K562 (cell line): ENCODE results near the gene FAM114A1. TPM values are rescaled to one million over a fixed set of nuclear protein-coding genes. Genes with fewer than 3 reads are reported as not detected.

Source experiments
- ATAC-seq: fragments of 200-7000 bp; cut with Tn5 transposase; 3 replicates; pipeline ENCODE4 v1.9.1; 2020; ENCODE audit warnings: moderate library complexity
- BruUV-seq: library from RNA; stranded (reverse); fragments of 400-500 nt; replicated peaks from 2 replicates; lab custom pipeline; 2021; lab: Mats Ljungman, UMichigan
- CTCF ChIA-PET: fragments of 300-600 bp; formaldehyde crosslinking; extraction: SDS; loops from one replicate; lab custom pipeline; 2021; ENCODE audit warnings: low intra/inter-chr PET ratio; lab: Yijun Ruan, JAX
- POLR2A ChIA-PET: fragments of 300-600, 350-650 bp; sonication (Branson Sonifier 250); formaldehyde crosslinking; extraction: SDS; loops from one replicate; lab custom pipeline; 2021; ENCODE audit warnings: antibody characterized with exemption, inconsistent platforms; lab: Yijun Ruan, JAX
- DNase-seq, 4 experiments: peaks; one replicate each; pipeline versions ENCODE4 v3.0.0 to v3.0.0-alpha.2; 2011 to 2018; ENCODE audit warnings: low spot score in 3 of 4, mixed read lengths in 3 of 4; ENCODE audit errors: extremely low read depth in 1 of 4
- FAIRE-seq: peaks from 2 replicates; lab custom pipeline; 2011; peaks lifted over from hg19 to GRCh38; lab: Jason Lieb, UNC
- H2AFZ ChIP-seq: 2 replicates; pipeline ENCODE4 v1.6.0; 2011; ENCODE audit warnings: low read depth, low read length, control low read depth, inconsistent platforms
- H3K27ac ChIP-seq: fragments of 200-600 bp; 3 replicates; pipeline ENCODE4 v1.8.0; 2011; ENCODE audit warnings: low read depth, mild to moderate bottlenecking, control low read depth, inconsistent platforms, low read length, moderate library complexity, mixed read lengths; ENCODE audit errors: extremely low read depth
- H3K27me3 ChIP-seq, 2 experiments: fragments of 300-600 bp in 1 of 2; 2 replicates in 1 of 2; 3 replicates in 1 of 2; pipeline versions ENCODE4 v1.6.0 to v1.8.0; 2011; ENCODE audit warnings: inconsistent platforms in 2 of 2, low read length in 2 of 2, mild to moderate bottlenecking in 1 of 2, mixed read lengths in 1 of 2, moderate library complexity in 1 of 2; ENCODE audit not compliant: control insufficient read depth in 2 of 2, insufficient read depth in 2 of 2
- H3K36me3 ChIP-seq: fragments of 300-600 bp; 3 replicates; pipeline ENCODE4 v1.8.0; 2011; ENCODE audit warnings: mild to moderate bottlenecking, low read length, inconsistent platforms; ENCODE audit not compliant: control insufficient read depth, insufficient read depth
- H3K4me1 ChIP-seq, 2 experiments: fragments of 200-600 bp in 1 of 2; replicated peaks in 1 of 2; 2 replicates in 1 of 2; 3 replicates in 1 of 2; pipeline versions ENCODE4 v1.5.1 to v1.8.0; 2011; ENCODE audit warnings: inconsistent platforms in 2 of 2, low read length in 2 of 2, mild to moderate bottlenecking in 1 of 2, mixed read lengths in 1 of 2, moderate library complexity in 1 of 2; ENCODE audit not compliant: control insufficient read depth in 2 of 2, insufficient read depth in 2 of 2
- H3K4me2 ChIP-seq: 2 replicates; pipeline ENCODE4 v1.6.1; 2011; ENCODE audit warnings: low read length, control low read depth, inconsistent platforms, mixed read lengths; ENCODE audit not compliant: insufficient read depth
- H3K4me3 ChIP-seq: fragments of 200-600 bp; sonication (generic), shearing (Covaris generic); 2 replicates; pipeline ENCODE4 v1.5.1; 2016; ENCODE audit warnings: control low read depth, inconsistent platforms
- H3K79me2 ChIP-seq: fragments of 200-600 bp; 3 replicates; pipeline ENCODE4 v1.8.0; 2011; ENCODE audit warnings: low read length, inconsistent platforms; ENCODE audit not compliant: control insufficient read depth, insufficient read depth
- H3K9ac ChIP-seq, 2 experiments: 2 replicates each; pipeline versions ENCODE4 v1.6.0 to v1.6.1; 2011; ENCODE audit warnings: low read depth in 2 of 2, low read length in 2 of 2, control low read depth in 1 of 2, inconsistent platforms in 1 of 2, mild to moderate bottlenecking in 1 of 2, mixed read lengths in 1 of 2; ENCODE audit not compliant: insufficient read depth in 1 of 2
- H3K9me1 ChIP-seq: one replicate; pipeline ENCODE4 v1.6.0; 2011; ENCODE audit warnings: inconsistent platforms, mild to moderate bottlenecking, low read length, moderate library complexity; ENCODE audit not compliant: control insufficient read depth, insufficient read depth
- H3K9me3 ChIP-seq: replicated peaks from 2 replicates; pipeline ENCODE4 v1.5.1; 2011; ENCODE audit warnings: low read depth, low read length, inconsistent platforms; ENCODE audit not compliant: control insufficient read depth, insufficient read depth
- H4K20me1 ChIP-seq: replicated peaks from 2 replicates; pipeline ENCODE4 v1.6.1; 2011; ENCODE audit warnings: low read length, inconsistent platforms, mixed read lengths; ENCODE audit not compliant: control insufficient read depth, insufficient read depth
- ARNT ChIP-seq, 2 experiments: fragments of 450-650 bp; IDR thresholded peaks; 2 replicates each; pipeline ENCODE4 v1.6.1; 2016; ENCODE audit warnings: mild to moderate bottlenecking in 1 of 2
- DACH1 ChIP-seq: fragments of 450-650 bp; IDR thresholded peaks from 2 replicates; pipeline ENCODE4 v1.6.1; 2018; ENCODE audit not compliant: partially characterized antibody
- LCOR ChIP-seq: sonication (generic); formaldehyde crosslinking; IDR thresholded peaks from 2 replicates; pipeline ENCODE4 v1.8.0; 2022; ENCODE audit warnings: mild to moderate bottlenecking, missing genetic modification reagents
- NFIX ChIP-seq: fragments of 250-450 bp; sonication (Bioruptor Pico); IDR thresholded peaks from 2 replicates; pipeline ENCODE4 v1.4.0; 2020; ENCODE audit warnings: low read depth, mild to moderate bottlenecking, moderate library complexity
- NR2F6 ChIP-seq: fragments of 450-650 bp; formaldehyde crosslinking; IDR thresholded peaks from 2 replicates; pipeline ENCODE4 v1.4.0; 2020; ENCODE audit warnings: mild to moderate bottlenecking
- SRSF1 ChIP-seq: fragments of 200-400 bp; formaldehyde crosslinking; IDR thresholded peaks from 2 replicates; pipeline ENCODE4 v1.6.1; 2017; ENCODE audit warnings: mild to moderate bottlenecking, low read depth, low read length, moderate library complexity
- TRIM28 ChIP-seq: fragments of 450-650 bp; IDR thresholded peaks from 2 replicates; pipeline ENCODE4 v1.6.1; 2017
- ZNF699 ChIP-seq: fragments of 250-450 bp; sonication (Bioruptor Pico); IDR thresholded peaks from 2 replicates; pipeline ENCODE4 v1.8.0; 2021; ENCODE audit warnings: mild to moderate bottlenecking, moderate library complexity; ENCODE audit not compliant: insufficient replicate concordance
- WGBS: fragments of 100-300 bp; shearing (Covaris generic); methylation state at CpG from one replicate; pipeline ENCODE4 v1.1.6; 2016; ENCODE audit warnings: low coverage, mixed read lengths; ENCODE audit not compliant: insufficient coverage; ENCODE audit errors: missing lambda C conversion rate; 5-methylcytosine and 5-hydroxymethylcytosine counted together
- in situ Hi-C: fragments of 300-500 bp; cut with MboI; formaldehyde crosslinking; loops from 4 replicates; pipeline ENCODE4 v1.15.0; 2018; ENCODE audit warnings: inconsistent platforms, mixed read lengths
- intact Hi-C: fragments of 100-400 bp; cut with micrococcal nuclease; formaldehyde crosslinking; loops from 2 replicates; pipeline ENCODE4 v1.14.2; 2022
- polyA plus RNA-seq, 8 experiments: library from polyadenylated mRNA; depleted of rRNA in 4 of 8; stranded (reverse) in 5 of 8; unstranded in 3 of 8; fragments of >200 nt; fragmentation: Nextera tagmentation in 2 of 8; fragmentation: Illumina TruSeq in 1 of 8; extraction: Ambion mirVana in 2 of 8; extraction: Trizol in 1 of 8; gene quantifications; 2 replicates each; pipeline versions ENCODE4 v1.2.1 to v1.2.3, GENCODE V29; 2011 to 2014; ENCODE audit warnings: inconsistent platforms in 1 of 8, missing spikeins in 1 of 8
- total RNA-seq, 7 experiments: library from RNA; depleted of rRNA in 6 of 7; stranded (reverse); fragments of >200 nt in 6 of 7; fragmentation: Illumina TruSeq in 2 of 7; extraction: Trizol in 2 of 7; gene quantifications; 2 replicates each; pipeline versions ENCODE4 v1.2.1 to v1.2.3, GENCODE V29; 2011 to 2021; ENCODE audit warnings: low replicate concordance in 1 of 7
- TF ChIP-seq, protein P1 (sequence below), 2 experiments: fragments of 450-650 bp; formaldehyde crosslinking in 1 of 2; IDR thresholded peaks; 2 replicates each; pipeline versions ENCODE4 v1.4.0 to v1.6.1; 2014 to 2020; ENCODE audit warnings: mild to moderate bottlenecking in 2 of 2, borderline replicate concordance in 1 of 2, low read depth in 1 of 2
- TF ChIP-seq, protein P2 (sequence below): fragments of 250-450 bp; sonication (Bioruptor Pico); IDR thresholded peaks from 2 replicates; pipeline ENCODE4 v1.5.0; 2021
- TF ChIP-seq, protein P3 (sequence below): sonication (generic); formaldehyde crosslinking; IDR thresholded peaks from 2 replicates; pipeline ENCODE4 v1.8.1; 2023; ENCODE audit warnings: mild to moderate bottlenecking, missing genetic modification reagents, moderate library complexity

Gene FAM114A1
- total and polyA plus RNA-seq, 9 of the 15 experiments (the other 6 are each of a cell fraction or from before 2014, with no cell fraction given) = 1.8 to 12.0 (median 4.3) TPM

DNA sequence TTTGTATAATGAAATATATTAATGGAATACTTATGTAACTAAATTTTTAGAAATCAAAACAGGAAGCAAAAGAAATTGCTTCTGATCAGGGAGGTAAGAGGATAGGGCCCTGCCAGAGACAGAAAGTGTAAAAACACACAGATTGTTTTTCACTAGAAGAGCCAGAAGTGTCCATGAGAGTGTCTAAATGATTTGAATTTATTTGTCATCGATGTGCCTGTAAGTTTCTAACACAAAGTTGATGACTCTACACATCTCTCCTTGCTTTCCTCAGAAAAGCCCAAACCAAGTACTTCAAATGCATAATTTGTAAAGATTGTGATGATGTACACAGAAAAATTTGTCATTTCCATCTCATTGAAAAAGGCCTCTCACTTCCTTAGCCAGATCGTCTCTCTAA, 84.0 kb downstream of the FAM114A1 start:
- no peaks in the 10 kb centered on the region for H3K9me1 ChIP-seq
- H3K79me2 ChIP-seq = no peaks in the 10 kb centered on the region
- DNase-seq (no peak), FAIRE-seq (no peak), ATAC-seq (no peak)
- no peak overlapping the region for H3K27ac ChIP-seq
- H3K27me3 ChIP-seq = peaks cover 16 to 18% of the 10 kb centered on the region in 2 experiments; a peak in 3 of 5 replicates
- in situ Hi-C loops (loop anchor here (10.0 kb wide), 1 partner anchor 683 kb away; the partner anchor contains the start of gene SMIM14), intact Hi-C loops (no loop called here)
- no peak overlapping the region for H3K4me3 ChIP-seq
- 0% methylated on average over 2 of the region's 2 CpGs for WGBS
- CTCF ChIA-PET = no interaction called here
- no peak for TF ChIP-seq TRIM28
- TF ChIP-seq NR2F6 (CRISPR knock-in tag) = no peak
- TF ChIP-seq, protein P1, sequence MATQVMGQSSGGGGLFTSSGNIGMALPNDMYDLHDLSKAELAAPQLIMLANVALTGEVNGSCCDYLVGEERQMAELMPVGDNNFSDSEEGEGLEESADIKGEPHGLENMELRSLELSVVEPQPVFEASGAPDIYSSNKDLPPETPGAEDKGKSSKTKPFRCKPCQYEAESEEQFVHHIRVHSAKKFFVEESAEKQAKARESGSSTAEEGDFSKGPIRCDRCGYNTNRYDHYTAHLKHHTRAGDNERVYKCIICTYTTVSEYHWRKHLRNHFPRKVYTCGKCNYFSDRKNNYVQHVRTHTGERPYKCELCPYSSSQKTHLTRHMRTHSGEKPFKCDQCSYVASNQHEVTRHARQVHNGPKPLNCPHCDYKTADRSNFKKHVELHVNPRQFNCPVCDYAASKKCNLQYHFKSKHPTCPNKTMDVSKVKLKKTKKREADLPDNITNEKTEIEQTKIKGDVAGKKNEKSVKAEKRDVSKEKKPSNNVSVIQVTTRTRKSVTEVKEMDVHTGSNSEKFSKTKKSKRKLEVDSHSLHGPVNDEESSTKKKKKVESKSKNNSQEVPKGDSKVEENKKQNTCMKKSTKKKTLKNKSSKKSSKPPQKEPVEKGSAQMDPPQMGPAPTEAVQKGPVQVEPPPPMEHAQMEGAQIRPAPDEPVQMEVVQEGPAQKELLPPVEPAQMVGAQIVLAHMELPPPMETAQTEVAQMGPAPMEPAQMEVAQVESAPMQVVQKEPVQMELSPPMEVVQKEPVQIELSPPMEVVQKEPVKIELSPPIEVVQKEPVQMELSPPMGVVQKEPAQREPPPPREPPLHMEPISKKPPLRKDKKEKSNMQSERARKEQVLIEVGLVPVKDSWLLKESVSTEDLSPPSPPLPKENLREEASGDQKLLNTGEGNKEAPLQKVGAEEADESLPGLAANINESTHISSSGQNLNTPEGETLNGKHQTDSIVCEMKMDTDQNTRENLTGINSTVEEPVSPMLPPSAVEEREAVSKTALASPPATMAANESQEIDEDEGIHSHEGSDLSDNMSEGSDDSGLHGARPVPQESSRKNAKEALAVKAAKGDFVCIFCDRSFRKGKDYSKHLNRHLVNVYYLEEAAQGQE (IDR thresholded peaks at IDR 0.05; ENCODE audit: borderline replicate concordance) = no peak
- TF ChIP-seq, protein P1 (CRISPR knock-in tag; IDR thresholded peaks at IDR 0.05; ENCODE audit: low read depth) = no peak
- TF ChIP-seq LCOR (CRISPR knock-in tag) = no peak
- no peak for TF ChIP-seq SRSF1
- no peak for TF ChIP-seq DACH1
- no peak for TF ChIP-seq ARNT (IDR thresholded peaks at IDR 0.05)
- no peak for TF ChIP-seq NFIX
- TF ChIP-seq, protein P2, sequence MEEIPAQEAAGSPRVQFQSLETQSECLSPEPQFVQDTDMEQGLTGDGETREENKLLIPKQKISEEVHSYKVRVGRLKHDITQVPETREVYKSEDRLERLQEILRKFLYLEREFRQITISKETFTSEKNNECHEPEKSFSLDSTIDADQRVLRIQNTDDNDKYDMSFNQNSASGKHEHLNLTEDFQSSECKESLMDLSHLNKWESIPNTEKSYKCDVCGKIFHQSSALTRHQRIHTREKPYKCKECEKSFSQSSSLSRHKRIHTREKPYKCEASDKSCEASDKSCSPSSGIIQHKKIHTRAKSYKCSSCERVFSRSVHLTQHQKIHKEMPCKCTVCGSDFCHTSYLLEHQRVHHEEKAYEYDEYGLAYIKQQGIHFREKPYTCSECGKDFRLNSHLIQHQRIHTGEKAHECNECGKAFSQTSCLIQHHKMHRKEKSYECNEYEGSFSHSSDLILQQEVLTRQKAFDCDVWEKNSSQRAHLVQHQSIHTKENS (CRISPR knock-in tag) = no peak
- TF ChIP-seq ZNF699 (CRISPR knock-in tag) = no peak
- TF ChIP-seq, protein P3, sequence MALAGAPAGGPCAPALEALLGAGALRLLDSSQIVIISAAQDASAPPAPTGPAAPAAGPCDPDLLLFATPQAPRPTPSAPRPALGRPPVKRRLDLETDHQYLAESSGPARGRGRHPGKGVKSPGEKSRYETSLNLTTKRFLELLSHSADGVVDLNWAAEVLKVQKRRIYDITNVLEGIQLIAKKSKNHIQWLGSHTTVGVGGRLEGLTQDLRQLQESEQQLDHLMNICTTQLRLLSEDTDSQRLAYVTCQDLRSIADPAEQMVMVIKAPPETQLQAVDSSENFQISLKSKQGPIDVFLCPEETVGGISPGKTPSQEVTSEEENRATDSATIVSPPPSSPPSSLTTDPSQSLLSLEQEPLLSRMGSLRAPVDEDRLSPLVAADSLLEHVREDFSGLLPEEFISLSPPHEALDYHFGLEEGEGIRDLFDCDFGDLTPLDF (CRISPR knock-in tag) = no peak
- H3K9me3 ChIP-seq = no peaks in the 10 kb centered on the region
- H3K4me1 ChIP-seq = no peaks in the 10 kb centered on the region
- H3K9ac ChIP-seq = no peak overlapping the region
- H3K36me3 ChIP-seq = no peaks in the 10 kb centered on the region
- H4K20me1 ChIP-seq = no peaks in the 10 kb centered on the region
- POLR2A ChIA-PET = no interaction called here
- no peak overlapping the region for H2AFZ ChIP-seq
- no peak overlapping the region for H3K4me2 ChIP-seq
- no TSS peak for BruUV-seq
